GM18867 (cell line): ENCODE measurements around the gene BEND6.
A peak's percentile ranks its signal among the peaks of the same experiment; 100 is the strongest.

ENCODE experiments used
- ATAC-seq: cut with Tn5 transposase; IDR thresholded peaks from one replicate; pipeline ENCODE4 v1.9.1; 2021; ENCODE audit warnings: mild to moderate bottlenecking, moderate library complexity; ENCODE audit not compliant: unreplicated experiment

BEND6 gene, protein sequence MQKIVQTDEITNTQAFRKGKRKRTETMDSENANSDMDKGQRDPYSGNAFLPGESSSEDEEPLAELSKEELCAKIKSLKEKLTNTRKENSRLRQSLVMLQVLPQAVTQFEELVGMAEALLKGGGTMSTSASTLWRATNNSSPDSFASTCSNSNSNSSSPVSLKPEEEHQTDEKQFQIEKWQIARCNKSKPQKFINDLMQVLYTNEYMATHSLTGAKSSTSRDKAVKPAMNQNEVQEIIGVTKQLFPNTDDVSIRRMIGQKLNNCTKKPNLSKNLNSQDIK

DNA sequence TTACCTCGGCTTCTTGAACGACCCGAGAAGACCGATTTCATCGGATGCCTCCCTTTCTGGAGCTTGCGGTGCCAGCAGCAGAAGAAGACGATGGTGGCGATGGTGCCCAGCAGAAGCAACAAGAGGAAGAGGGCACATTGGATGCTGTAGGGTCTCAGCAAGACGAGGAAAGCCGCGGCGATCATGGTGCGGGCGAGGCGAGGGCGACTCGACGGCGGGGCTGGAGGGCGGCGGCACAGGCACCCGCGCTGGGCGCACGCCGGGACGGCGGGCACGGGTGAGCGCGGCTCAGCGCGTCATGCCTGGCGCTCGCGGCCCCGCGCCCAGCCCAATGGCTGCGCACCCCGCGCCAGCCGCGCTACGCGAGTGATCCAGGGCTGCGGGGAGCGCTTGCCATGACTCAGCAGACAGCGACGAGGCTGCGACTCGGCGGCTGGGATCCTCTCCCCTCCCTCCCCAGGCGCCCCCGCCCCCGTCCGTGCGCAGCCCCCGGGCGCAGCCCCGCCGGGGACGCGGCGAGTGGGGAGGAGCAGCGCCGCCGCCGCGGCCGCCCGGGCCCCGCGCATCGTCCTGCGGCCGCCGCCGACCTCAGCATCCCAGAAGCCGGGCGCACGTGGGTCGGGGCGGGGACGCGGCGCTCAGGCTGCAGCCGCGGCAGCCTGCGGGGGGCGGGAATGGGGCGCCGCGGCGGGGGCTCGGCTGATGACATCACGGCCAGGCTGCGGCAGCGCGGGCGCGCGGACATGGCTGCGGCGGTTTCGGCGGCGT, at the start of gene BEND6:
BEND6 (plus strand) TSS at position 705 of the 768 bp plus-strand sequence. CDS start 26,704 bp downstream, outside the sequence.
- peak; percentile 41 for ATAC-seq

DNA sequence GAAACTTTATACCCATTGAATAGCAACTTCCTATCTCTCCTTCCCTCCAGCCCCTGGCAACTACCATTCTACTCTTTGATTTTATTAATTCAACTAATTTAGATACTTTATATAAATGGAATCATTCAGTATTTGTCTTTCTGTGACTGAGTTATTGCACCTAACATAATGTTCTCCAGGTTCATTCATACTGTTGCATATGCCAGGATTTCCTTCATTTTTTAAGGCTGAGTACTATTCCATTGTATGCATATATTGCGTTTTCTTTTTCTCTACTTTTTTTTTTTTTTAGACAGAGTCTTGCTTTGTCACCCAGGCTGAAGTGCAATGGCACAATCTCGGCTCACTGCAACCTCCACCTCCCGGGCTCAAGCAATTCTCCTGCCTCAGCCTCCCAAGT, 49.5 kb upstream of the BEND6 start:
- ATAC-seq, result no peak

DNA sequence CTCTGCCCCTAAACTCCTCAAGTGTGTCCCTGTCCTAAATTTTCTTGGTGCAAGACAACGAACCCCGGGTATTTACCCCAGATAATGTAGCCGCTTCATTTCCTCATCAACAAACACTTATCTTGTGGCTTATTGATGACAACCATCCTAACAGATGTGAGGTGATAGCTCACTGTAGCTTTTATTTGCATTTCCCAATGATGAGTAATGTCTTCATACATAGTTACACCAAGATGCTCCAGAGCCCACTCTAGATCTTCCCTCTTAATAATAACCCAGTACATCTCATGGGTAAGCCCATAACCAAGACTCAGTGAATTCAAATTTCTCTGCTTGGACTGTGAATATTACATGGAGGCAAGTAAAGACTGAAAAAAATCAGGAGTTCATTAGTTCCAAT, 48.2 kb upstream of the BEND6 start:
- no peak for ATAC-seq

DNA sequence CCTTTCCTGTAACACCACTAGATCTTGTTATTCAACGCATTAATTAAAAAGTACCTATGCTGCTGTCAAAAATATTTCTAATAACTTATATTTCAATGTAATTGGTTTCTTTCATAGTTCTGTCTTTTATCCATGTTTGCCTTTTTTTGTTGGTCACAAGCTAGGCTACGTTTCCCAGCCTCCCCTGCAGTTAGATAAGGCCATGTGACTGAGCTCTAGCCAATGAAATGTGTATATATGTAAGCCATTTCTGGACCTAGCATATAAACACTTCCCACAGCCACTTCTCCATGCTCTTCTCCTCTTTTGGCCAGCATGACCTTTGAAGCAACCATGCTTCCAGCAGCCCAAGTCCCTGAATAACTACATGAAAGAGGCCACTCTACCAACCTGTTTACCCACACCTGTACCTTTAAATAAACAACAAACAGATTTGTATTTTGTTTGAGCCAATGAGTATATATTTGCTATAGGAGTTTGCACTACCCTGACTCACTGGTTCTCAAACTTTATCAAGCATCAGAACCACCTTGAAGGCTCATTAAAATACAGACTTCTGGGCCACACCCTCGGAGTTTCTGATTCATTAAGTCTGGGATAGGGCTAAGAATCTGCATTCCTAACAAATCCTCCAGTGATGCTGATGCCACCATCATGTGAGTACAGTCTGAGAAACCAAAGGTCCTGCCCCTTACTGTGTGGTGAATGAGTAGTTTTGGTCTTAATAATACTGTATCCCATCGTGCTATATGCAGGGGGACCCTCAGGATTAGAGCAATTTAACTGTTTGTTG, 45.6 kb upstream of the BEND6 start:
- no peak for ATAC-seq

DNA sequence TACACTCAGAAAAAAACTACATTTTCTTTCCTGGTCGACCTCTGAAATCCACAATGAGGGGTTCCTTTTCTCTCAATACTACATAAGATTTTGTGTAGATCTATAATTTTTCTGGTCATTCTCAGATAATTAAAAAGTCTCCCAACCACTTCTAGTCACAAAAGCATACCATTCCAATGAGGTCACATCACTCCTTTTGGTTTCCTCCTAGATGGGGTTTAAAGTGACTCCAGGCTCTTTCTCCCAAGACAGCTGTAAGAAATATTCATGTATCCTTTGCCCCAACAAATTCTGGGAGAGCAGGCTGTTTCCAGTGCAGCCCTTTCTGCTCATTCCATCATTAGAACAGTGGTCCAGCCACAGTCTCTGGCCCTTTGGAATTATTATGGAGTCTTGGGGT, 43.1 kb upstream of the BEND6 start:
- ATAC-seq, result no peak

DNA sequence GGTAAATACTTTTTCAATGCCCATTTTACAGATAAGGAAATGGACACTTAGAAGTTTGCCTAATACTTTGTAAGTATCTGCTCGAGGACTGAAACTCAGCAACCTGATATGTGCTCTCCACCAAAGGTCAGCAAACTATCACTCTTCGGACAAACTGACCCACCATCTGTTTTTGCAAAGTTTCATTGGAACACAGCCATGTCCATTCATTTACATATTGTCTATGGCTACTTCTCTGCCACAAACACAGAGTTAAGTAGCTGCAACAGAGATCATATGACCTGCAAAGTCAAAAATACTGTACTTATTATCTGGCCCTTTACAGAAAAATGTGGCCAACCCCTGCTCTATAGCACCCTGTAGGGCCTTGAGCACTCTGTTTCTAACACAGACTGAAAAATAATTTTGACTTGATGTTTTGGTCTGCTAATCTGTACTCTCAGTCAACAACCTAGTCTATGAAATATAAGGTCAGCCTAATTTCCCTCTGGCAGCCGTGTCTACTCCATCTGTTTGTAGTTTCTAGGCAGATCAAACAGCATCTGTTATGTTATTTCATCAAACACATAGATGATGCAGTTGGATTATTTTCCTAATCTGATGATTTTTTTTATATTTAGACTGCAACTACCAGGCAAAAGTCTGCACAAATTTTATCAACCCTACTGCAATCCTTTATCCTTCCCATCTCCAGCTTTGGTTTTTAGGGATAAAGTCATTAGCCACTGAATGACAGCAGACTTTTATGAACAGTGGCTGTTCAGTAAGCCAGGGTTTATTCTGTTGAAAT, 41.4 kb upstream of the BEND6 start:
- ATAC-seq, result no peak

DNA sequence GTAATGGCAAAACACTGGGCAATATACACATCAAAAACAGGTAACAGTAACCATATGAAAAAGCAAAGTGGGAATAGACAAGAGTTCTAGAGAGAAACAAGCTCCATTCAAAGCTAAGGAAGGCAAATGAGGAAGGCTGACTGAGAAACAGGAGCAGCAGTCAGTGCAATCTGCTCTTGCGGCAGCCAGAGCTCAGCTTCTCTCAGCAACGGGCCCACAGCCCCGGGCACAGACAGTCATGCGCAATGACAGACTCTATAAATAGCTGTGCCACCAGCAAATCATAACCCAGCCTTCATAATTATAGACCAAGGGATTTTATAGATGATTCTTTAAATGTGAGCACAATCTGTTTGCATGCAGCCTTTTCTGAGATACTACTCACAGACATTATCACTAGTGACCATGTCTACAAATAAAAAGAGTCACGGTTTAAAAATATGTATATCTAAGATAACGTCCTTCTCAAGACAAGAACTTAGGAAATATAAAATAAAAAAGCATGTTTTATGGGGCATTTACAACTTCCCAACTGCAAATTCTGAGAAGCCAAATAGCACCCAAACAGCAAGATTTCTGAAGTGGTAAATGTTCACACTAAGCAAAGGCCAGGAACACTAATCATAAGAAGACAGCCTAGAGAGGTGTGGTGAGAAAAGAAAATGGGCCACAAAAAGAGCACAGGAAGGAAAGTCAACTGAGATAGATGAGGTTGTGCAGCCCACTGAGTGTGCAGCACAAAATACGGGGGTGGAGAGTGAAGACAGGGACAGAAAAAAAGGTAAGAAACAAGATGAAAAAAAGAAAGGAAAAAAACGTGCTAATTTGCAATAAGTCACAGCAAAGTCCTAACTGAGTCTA, 39.9 kb upstream of the BEND6 start:
- ATAC-seq, result no peak

DNA sequence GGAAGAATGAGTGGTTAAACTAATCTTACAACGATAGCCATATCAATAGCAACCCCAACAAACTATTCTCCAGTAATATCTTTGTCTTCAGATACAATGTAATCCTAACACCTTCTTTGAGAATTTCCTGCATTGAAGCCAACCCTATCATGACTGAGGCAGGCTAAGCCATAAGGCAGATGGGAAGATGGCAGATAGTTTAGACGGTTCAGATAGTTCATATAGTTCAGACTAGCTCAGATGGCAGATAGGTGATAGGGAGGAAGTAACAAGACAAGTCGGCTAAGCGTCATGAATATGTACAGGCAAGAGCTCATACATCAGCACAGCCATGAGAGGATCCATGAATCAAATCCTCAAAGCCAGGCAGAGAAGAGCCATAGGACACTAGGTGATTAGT, 39.1 kb upstream of the BEND6 start:
- ATAC-seq, result no peak

DNA sequence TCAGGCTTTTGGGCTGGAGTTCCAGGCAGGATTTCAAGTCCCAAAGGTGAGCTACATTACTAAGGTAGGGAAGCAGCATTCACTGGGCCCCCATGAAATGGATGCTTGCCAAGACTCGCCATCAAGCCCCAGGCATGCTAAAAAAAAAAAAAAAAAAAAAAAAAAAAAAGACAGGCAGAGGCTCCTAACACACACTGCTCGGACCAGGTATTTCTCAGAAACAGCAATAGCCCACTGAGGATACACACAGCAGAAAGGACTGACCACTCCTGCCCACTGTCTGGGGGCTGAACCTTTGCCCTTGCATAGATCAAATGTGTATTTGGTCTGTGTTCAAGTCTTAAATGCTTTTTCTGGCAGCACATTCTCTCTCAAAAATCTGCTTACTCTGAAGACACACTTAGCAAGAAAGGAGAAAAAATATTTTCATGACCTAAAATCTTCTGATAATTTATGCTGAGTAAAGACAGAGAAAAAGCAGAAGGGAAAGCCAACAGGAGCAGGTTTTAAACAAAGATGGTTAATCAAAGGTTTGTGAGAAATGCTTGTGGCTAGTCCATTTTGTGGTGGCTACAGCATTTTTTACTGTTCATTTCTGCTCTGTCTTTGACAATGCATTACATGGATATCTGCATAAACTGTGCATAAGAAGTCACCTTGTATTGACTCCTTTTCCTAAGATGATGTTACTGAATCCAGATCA, 37.9 kb upstream of the BEND6 start:
- no peak for ATAC-seq

DNA sequence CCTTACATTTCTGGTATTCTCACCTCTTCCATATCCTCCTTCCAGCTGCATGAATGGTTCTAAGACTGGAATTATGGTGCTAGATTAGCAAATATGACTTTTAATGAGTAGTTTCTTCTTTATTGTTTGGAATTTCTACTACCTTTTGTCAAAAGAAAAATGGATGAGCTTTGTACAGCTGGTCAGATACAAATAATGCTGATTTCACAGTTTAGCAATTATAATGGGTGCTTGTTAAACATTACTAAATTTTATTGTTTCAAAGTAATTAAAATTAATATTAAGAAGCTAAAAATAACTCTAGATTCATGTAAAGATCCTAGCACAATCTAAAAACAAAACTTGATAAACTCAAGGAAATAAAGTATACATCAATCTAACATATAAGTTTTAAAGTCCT, 32.3 kb upstream of the BEND6 start:
- ATAC-seq, result no peak

DNA sequence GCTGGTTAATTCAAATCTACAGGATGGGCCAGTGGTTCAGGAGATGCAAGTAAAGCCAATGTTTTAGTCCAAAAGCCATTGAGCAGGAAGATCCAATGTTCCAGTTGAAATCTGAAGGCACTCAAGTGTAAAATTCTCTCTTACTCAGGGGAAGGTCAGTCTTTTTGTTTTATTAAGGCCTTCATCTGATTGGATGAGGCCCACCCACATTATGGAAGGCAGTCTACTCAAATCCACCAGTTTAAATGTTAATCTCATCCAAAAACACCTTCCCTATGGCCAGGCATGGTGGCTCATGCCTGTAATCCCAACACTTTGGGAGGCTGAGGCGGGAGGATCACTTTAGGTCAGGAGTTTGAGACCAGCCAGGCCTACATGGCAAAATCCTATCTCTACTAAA, 31.3 kb upstream of the BEND6 start:
- ATAC-seq, result no peak

DNA sequence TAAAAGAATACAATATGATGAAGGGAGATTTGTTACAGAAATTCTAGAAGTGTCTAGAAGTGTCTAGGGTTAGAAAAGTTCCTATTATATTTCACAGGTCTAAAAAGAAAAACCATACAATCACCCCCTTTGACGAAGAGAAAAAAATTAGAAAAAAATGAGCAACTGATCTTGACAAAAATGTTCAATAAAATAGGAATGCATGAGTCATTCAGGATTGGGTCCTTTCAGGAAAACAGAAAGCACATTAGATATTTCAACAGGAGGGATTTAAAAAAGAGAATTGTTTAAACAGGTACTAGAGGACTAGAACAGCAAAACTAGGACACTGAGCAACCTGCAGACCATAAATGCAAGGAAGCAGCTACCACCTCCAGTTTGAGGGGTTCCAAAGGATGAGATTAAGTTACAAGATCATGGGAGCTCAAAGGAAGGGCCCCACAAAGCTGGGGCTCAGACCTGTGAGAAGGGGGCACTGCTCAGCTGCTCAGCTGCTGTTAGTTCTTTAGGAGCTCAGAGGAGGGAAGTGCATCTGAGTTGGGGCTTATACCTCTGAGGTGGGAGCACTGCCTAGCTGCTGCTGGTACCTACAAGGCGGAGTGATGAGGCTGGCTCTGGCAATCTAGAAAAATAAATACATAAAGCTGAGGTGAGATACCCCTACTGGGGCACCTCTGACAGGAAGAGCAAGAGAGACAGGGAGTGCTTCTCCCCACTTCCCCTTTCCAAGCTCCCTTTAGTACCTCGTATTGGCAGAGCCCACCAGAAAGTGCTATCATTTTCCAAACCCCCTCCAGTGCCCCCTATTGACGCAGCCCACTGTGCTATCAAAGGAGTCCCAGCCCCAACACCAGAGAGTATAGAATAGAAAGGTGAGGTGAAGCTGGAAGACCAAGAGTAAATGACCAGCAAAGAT, 27.1 kb upstream of the BEND6 start:
- ATAC-seq, result no peak

DNA sequence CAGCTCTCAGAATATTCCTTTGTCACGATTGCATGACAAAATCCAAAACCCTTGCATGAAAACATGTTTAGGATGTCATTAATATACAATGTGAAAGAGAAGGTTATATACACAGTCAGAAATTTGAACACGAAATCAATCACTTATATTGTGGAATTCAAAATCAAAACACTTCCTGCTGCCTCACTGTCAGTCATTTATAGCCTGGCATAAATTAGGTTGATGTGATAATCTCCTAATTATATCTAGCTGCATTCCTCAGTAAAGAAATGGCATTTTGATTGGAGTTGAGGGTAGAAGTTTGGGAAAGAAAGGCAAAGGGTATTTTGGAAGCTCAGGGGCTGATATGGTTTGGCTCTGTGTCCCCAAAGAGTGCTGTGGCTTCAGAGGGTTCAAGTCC, 24.1 kb upstream of the BEND6 start:
- no peak for ATAC-seq

DNA sequence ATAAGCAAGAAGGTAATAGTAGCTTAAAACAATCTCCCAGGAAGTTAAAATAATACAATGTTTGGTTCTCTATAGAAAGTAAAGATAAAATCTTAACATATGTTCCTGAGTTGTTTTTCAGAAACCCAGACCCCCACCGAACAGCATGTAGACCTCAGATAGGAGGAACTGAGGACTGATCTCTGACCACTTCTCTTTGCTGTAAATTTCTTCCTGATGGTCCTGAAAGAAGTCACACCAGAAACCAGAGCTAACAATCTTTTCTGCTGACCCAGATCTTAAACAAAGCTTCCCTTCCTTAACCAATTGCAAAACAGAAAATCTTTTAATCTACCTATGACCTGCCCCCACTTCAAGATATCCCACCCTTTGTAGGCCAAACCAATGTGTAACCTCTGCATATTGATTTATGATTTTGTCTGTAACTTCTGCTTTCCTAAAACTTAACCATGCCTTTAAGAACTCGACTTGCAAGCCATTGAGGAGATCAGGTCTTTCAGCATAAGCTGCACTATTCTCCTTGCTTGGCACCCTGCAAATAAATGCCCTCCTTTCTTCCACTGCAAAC, 21.9 kb upstream of the BEND6 start:
- no peak for ATAC-seq

DNA sequence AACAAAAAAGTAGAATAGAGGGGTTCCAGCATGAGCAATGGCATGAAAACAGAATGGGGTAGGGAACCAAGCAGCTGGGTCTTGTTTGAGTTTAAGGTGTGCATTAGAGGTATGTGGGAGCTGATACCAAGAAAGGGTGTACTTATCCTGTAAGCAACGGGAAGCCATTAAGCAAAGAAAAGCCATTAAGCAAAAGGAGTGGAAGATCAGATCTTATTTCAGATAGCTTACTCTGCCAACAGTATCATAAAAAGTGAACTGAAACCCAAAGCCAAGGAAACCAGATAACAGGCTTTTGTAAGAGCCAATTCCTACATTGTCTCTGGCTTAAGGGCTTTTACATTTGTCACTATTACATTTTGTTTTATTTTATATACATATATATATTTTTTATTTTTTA, 21.3 kb upstream of the BEND6 start:
- no peak for ATAC-seq

DNA sequence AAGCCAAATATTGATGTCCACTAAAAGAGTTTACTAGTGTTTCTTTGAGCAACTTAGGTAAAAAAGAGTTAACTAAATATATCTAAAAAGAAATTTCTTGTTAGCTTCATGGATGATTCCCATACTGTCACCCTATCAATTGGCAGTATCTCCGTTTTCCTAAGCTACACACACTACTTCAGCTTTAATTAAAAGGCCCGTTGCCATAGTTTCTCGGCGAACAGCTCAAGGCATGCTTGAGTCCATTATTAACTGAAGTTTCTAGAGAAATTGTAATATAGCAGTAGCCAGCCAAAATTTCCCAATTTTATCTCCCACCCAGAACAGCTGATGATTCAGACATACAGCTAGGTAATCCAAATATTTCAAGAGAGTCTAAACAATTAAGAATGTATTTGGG, 20.0 kb upstream of the BEND6 start:
- no peak for ATAC-seq

DNA sequence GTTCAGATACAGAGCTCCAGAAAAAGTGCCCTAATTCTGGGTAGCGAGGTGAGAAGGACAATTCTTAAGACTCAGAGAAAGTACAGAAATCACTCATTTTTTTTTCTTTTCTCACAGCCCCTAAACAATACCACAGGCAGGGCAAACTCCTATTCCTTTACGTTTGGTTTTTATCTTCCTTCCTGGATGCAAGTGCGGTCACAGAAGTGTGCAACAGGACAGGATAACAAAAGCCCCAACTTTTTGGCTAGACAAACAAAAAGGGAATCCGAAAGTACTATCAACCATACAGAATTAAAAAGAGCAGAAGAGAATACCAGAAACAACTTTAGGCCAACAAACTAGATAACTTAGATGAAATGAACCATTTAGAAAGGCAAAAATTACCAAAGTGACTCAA, 18.4 kb upstream of the BEND6 start:
- ATAC-seq, result no peak

DNA sequence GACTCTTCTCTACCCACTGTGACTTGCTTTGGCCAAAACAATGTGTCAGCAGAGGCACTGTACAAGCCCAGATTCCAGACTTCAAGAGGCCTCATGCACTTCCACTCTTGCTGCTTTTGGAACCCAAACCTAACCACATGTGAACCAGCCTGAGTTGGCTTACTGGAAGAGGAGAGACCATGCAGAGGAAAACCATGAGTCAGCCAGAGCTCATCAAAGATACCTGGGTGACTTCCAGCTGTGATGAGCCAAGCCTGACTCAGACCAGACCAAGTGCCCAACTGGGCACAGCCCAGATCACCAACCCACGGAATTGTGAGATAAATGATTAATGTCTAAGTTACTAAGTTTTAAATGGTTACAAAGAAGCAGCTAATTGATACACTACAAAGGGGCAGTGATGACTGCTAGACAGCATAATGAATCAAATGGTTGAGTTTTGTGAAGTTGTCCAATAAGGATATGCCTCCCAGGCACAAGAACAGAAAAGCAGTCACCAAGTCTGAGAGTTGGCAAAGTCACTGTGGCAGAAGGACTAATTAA, 16.2 kb upstream of the BEND6 start:
- ATAC-seq, result no peak
